Measurements from ENCODE around the gene OR10G3. TPM values are rescaled to one million over a fixed set of nuclear protein-coding genes. Genes with fewer than 3 reads are reported as not detected.

Gene OR10G3
- total and polyA plus RNA-seq, 2 of the 13 experiments (the other 11 are each of a cell fraction or from before 2014, with no cell fraction given), result not detected

- TF ChIP-seq HOXA5 (CRISPR knock-in tag; IDR thresholded peaks at IDR 0.05) (peak; percentile 40; the same call in 1 of the 2 replicates), EP300 (IDR thresholded peaks at IDR 0.05; ENCODE audit: low read depth in 2 of 2, low read length in 2 of 2) (no peak), EP300 (CRISPR knock-in tag; IDR thresholded peaks at IDR 0.05; ENCODE audit: borderline replicate concordance) (no peak), SMYD3 (CRISPR knock-in tag; IDR thresholded peaks at IDR 0.05) (no peak), ZNF350 (CRISPR knock-in tag; IDR thresholded peaks at IDR 0.05; ENCODE audit: borderline replicate concordance, low read depth) (peak; percentile 18; the same call in 1 of the 2 replicates), ZNF713 (CRISPR knock-in tag; IDR thresholded peaks at IDR 0.05) (no peak), ARNT2 (CRISPR knock-in tag; IDR thresholded peaks at IDR 0.05; ENCODE audit: low read depth) (no peak; the same call in 1 of the 2 replicates), ASH2L (IDR thresholded peaks at IDR 0.05; ENCODE audit: insufficient read length, low read depth, low read length) (no peak), HNRNPUL1 (IDR thresholded peaks at IDR 0.05; ENCODE audit: low read depth, low read length) (no peak), SP1 (IDR thresholded peaks at IDR 0.05) (no peak), SP1 (CRISPR knock-in tag; IDR thresholded peaks at IDR 0.05) (no peak), HMG20A (CRISPR knock-in tag; IDR thresholded peaks at IDR 0.05; ENCODE audit: borderline replicate concordance) (no peak), ZNF7 (CRISPR knock-in tag; IDR thresholded peaks at IDR 0.05) (no peak), ZNF34 (CRISPR knock-in tag; IDR thresholded peaks at IDR 0.05; ENCODE audit: borderline replicate concordance) (no peak), GLI4 (CRISPR knock-in tag; IDR thresholded peaks at IDR 0.05; ENCODE audit: borderline replicate concordance) (no peak), ZNF614 (CRISPR knock-in tag; IDR thresholded peaks at IDR 0.05; ENCODE audit: borderline replicate concordance) (no peak), TAF15 (IDR thresholded peaks at IDR 0.05; ENCODE audit: low read depth, low read length, poor library complexity, severe bottlenecking) (peak; percentile 58), RBFOX2 (IDR thresholded peaks at IDR 0.05; ENCODE audit: low read depth, low read length) (peak; percentile 63), ZNF781 (CRISPR knock-in tag; IDR thresholded peaks at IDR 0.05; ENCODE audit: borderline replicate concordance, not compliant biosample characterization) (no peak), PBX3 (CRISPR knock-in tag; IDR thresholded peaks at IDR 0.05; ENCODE audit: borderline replicate concordance) (no peak)
Measured at GRCh38 chr14:21525962-21526671, 53.8 kb downstream of the OR10G3 start, which contains the start of gene SALL2 (continued).

Data from HepG2 (cell line).